Testis (tissue), 3 donors: ENCODE data around the gene CUL4A. TPM values are rescaled to one million over a fixed set of nuclear protein-coding genes. Genes with fewer than 3 reads are reported as not detected.

Source experiments
- DNase-seq: peaks from one replicate; pipeline ENCODE4 v3.0.0-alpha.2; 2019
- H3K27ac ChIP-seq, 2 donors: fragments of 200-600 bp; sonication (generic); one replicate each; pipeline ENCODE4 v1.5.1; 2019
- H3K27me3 ChIP-seq: fragments of 200-600 bp; sonication (generic); one replicate; pipeline ENCODE4 v1.5.1; 2019
- H3K36me3 ChIP-seq: fragments of 200-600 bp; sonication (generic); one replicate; pipeline ENCODE4 v1.5.1; 2017; ENCODE audit warnings: low read depth; ENCODE audit errors: missing control alignments
- H3K4me1 ChIP-seq: fragments of 200-600 bp; sonication (generic); one replicate; pipeline ENCODE4 v1.5.1; 2019
- H3K4me3 ChIP-seq, 2 donors: fragments of 200-600 bp; sonication (generic); one replicate each; pipeline ENCODE4 v1.5.1; 2017 to 2019
- H3K9me3 ChIP-seq: fragments of 200-600 bp; sonication (generic); one replicate; pipeline ENCODE4 v1.5.1; 2017
- CTCF ChIP-seq, 3 experiments: fragments of 450-650 bp in 2 of 3; fragments of 200-600 bp in 1 of 3; sonication (generic) in 1 of 3; IDR thresholded peaks; one replicate each; pipeline ENCODE4 v1.5.1; 2016 to 2019; ENCODE audit warnings: antibody characterized with exemption in 3 of 3, mild to moderate bottlenecking in 2 of 3, moderate library complexity in 1 of 3
- POLR2A ChIP-seq: fragments of 450-650 bp; IDR thresholded peaks from one replicate; pipeline ENCODE4 v1.6.1; 2017; ENCODE audit warnings: antibody characterized with exemption, mild to moderate bottlenecking, moderate library complexity
- WGBS, 2 donors: methylation state at CpG; one replicate each; pipeline ENCODE4 v1.1.5; 2018; 5-methylcytosine and 5-hydroxymethylcytosine counted together
- intact Hi-C: fragments of 100-400 bp; cut with DNase I; formaldehyde crosslinking; loops from one replicate; pipeline ENCODE4 v1.15.1; 2023; ENCODE audit warnings: low total_unique reads
- polyA plus RNA-seq: library from polyadenylated mRNA; stranded (reverse); fragments of 350-450 nt; fragmentation: Illumina TruSeq; extraction: RNeasy Lipid Tissue Mini Kit (QIAGEN cat#74804); gene quantifications from one replicate; pipeline ENCODE4 v1.2.3, GENCODE V29; 2014; ENCODE audit warnings: low read depth, low replicate concordance; ENCODE audit not compliant: insufficient read depth
- total RNA-seq, 2 donors: library from RNA; depleted of rRNA; stranded (reverse); fragments of >200 nt; gene quantifications; one replicate each; pipeline ENCODE4 v1.2.3, GENCODE V29; 2016

Gene CUL4A
- total and polyA plus RNA-seq, 3 donors from 2014 or later: 103 to 168 (median 152) TPM

DNA sequence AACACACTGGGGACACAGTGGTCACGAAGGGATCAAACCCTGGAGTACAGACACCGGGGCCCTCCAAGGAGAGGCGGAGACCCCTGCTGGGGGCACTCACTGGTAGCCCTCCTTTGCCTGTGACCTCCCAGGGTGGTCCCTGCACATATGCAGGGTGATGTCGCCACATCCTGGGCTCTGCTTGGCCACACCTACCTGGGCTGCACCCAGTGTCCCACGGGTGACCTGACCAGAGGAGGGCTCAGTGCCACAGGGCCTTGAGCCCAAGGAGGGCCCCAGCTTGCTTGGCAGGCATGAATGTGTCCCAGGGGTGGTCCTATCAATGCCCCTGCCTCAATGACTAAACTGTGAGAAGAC, 5.1 kb upstream of the CUL4A start:
- intact Hi-C loops: no loop called here
- no peak for DNase-seq
- Histone ChIP-seq H3K9me3 (no peaks in the 10 kb centered on the region), H3K36me3 (no peaks in the 10 kb centered on the region), H3K27ac (no peak overlapping the region), H3K27me3 (no peaks in the 10 kb centered on the region), H3K4me3 (no peak overlapping the region), H3K4me1 (no peaks in the 10 kb centered on the region)
- 81 to 87% methylated on average over 3 to 5 of the region's 5 CpGs for WGBS, 2 donors
- TF ChIP-seq CTCF (IDR thresholded peaks at IDR 0.05) (no peak), POLR2A (no peak)

- Histone ChIP-seq H3K4me3 (no peak overlapping the region), H3K4me1 (no peaks in the 10 kb centered on the region), H3K36me3 (no peaks in the 10 kb centered on the region), H3K27ac (no peak overlapping the region), H3K9me3 (no peaks in the 10 kb centered on the region), H3K27me3 (no peaks in the 10 kb centered on the region)
- 78 to 87% methylated on average over 5 of the region's 5 CpGs for WGBS, 2 donors
- TF ChIP-seq CTCF (IDR thresholded peaks at IDR 0.05) (no peak), POLR2A (no peak)
- intact Hi-C loops: no loop called here
- DNase-seq: no peak
Observed at GRCh38 chr13:113205428-113205931, 3.9 kb upstream of the CUL4A start.

DNA sequence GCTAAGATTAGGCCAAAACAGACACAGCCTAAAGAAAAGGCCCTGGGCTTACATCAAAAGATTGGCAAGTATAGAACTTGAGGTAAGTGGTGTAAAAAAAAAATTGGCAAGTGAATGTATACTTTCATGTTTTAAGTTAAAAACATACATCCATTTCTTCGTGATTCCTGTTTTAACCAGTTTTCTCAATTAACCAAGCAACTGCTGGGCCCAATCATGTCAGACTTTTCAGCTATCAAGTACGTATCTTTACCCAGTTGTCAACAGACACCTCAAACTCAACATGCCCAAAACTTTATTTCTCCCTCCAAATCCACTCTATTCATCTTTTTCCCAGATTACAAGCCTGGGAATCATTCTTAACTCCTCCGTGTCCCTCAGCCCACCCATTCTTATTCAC, 2.0 kb upstream of the CUL4A start:
- intact Hi-C loops: no loop called here
- peak overlapping the region in 1 of 2 donors; percentile 96 for H3K27ac ChIP-seq
- peak overlapping the region; percentile 86 to 89 for H3K4me3 ChIP-seq
- WGBS, 2 donors: 27 to 39% methylated on average over 3 of the region's 3 CpGs
- no peaks in the 10 kb centered on the region for H3K36me3 ChIP-seq
- no peak for DNase-seq
- H3K9me3 ChIP-seq: no peaks in the 10 kb centered on the region
- TF ChIP-seq POLR2A (no peak), CTCF (IDR thresholded peaks at IDR 0.05) (no peak)
- H3K27me3 ChIP-seq: no peaks in the 10 kb centered on the region
- H3K4me1 ChIP-seq: no peaks in the 10 kb centered on the region

DNA sequence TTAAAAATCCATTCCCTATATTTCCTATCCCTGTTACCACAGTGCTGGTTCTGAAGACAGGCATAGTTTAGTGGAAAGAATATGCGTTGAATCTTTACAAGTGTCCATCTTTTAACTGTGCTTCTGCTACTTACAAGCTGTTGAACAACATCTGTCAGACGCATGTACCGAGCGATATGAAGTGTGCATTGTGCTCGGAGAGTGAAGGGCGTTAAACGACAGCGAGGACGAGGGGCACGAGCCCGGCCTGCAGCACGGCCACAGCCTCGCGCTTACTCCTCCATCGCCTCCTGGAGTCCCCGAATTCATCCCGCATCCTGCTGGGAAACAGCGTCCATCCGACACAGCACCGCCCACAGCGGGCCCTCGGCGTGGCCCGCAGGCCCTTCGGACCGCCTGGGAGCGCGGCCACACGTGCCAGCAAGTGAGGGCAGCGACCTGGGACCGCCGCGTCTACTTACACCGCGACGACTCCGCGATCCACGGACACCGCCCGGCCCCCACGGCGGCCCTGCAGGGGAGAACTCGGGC, 1.5 kb upstream of the CUL4A start:
- TF ChIP-seq CTCF (IDR thresholded peaks at IDR 0.05) (no peak), POLR2A (no peak)
- WGBS, 2 donors: 0 to 3% methylated on average over 5 to 44 of the region's 44 CpGs
- no peaks in the 10 kb centered on the region for H3K4me1 ChIP-seq
- H3K4me3 ChIP-seq: peak overlapping the region; percentile 86 to 89
- peak overlapping the region; percentile 88 to 96 for H3K27ac ChIP-seq
- no peaks in the 10 kb centered on the region for H3K9me3 ChIP-seq
- DNase-seq: peak; percentile 33
- H3K27me3 ChIP-seq: no peaks in the 10 kb centered on the region
- H3K36me3 ChIP-seq: no peaks in the 10 kb centered on the region
- intact Hi-C loops: no loop called here
